GM13977 (cell line): Measurements from ENCODE around the gene FAM168A.

ENCODE experiments used
- DNase-seq: peaks from one replicate; pipeline ENCODE4 v3.0.0; 2012; ENCODE audit warnings: low spot score
- CTCF ChIP-seq: IDR thresholded peaks from 2 replicates; pipeline ENCODE4 v1.5.1; 2012; ENCODE audit warnings: mild to moderate bottlenecking, control low read depth; ENCODE audit not compliant: insufficient read depth; ENCODE audit errors: extremely low read depth, missing control alignments
- in situ Hi-C: fragments of 300-500 bp; cut with MboI; formaldehyde crosslinking; loops from one replicate; pipeline ENCODE4 v1.12.0; 2022; ENCODE audit warnings: low sequenced_read_pairs, low pct_unique_long_range_greater_than_20kb, mixed read lengths, inconsistent platforms; ENCODE audit not compliant: unreplicated experiment

FAM168A gene

GRCh38 chr11:73597956-73598718, at the start of gene FAM168A:
FAM168A (minus strand) TSS chr11:73598112; CDS start chr11:73468474, 129,638 bp downstream.
- peak; percentile 96 for DNase-seq

GRCh38 chr11:73647459-73648100, 49.7 kb upstream of the FAM168A start:
- DNase-seq, result peak; percentile 90
- in situ Hi-C loops, result no loop called here
- TF ChIP-seq CTCF, result no peak

More at GRCh38 chr11:73597956-73598718, at the start of gene FAM168A:
- in situ Hi-C loops, result no loop called here
- TF ChIP-seq CTCF, result peak; percentile 24

DNA sequence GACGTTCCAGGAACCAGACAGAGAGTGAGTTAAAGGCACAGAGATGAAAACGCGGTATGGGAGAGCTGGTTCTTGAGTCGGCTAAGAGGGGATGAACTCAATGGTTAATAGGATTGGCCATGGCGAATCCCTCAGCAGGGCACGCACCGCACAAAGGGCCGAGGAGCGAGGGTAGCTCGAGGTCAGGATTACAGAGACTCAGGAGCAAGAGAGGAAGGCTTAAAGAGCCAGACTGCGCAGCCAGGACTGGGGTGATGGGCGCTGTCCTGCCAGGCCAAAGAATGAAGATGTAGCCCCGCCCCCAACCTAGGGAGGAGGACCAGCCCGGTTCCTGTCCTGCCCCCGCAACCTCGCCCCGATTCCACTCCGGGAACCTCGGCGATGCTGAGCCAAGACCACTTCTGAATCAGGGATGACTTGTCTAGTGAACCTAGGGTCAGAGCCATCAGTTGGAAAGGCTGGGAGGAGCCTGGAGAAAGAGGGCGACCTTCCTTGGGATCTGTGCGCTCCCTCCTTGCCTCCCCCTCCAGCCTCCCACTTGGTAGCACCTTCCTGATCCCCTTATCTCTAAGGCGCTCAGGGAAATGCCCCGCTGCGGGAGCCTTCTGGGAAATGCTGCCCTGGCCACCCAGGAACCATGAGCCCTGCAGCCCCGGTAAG, 48.2 kb upstream of the FAM168A start, which contains the start of gene PLEKHB1:
Gene PLEKHB1 (plus strand): TSS at position 610 of the 660 bp plus-strand sequence. CDS start 28 bp downstream, at position 638.
- no peak for TF ChIP-seq CTCF
- DNase-seq, result no peak
- in situ Hi-C loops, result no loop called here

- DNase-seq, result no peak
- in situ Hi-C loops, result no loop called here
- TF ChIP-seq CTCF, result no peak
Observed at GRCh38 chr11:73645121-73645969, 47.4 kb upstream of the FAM168A start.

DNA sequence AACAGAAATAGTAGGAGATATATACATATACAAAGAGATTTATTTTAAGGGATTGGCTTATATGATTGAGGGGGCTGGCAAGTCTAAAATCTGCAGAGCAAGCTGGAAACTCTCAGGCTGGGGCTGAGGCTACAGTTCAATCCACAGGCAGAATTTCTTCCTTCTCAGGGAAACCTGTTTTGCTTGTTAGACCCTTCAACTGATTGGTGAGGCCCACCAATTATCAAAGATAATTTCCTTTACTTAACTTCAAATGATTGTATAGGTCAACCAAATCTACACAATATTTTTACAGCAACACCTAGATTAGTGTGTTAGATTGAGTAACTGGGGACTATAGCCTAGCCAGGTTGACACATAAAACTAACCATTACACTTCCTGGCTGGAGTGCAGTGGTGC, 43.8 kb upstream of the FAM168A start:
- no peak for DNase-seq
- no peak for TF ChIP-seq CTCF
- in situ Hi-C loops, result no loop called here

DNA sequence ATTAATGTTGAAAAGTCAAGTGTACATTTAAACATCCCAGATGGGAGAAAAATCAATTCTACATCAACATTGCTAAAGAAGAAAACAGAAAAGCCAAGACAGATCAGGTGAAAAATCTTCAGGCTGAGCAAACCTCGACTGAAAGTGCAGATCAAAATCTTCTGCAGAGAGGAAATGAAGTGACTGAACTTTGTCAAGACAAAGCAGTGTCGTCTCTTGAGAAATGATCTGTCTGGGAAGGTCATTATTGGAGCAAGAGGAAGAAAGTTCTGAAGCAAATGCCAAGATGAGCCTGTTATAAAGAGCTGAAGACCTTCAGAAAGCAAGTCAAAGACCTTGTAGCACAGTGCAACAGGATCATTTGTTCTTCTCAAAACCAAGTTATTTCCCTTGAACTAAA, 42.7 kb upstream of the FAM168A start:
- TF ChIP-seq CTCF, result no peak
- in situ Hi-C loops, result no loop called here
- no peak for DNase-seq
